CD4-positive, alpha-beta T cell treated with Interleukin-15 for 1 hour (primary cell): ENCODE data around the gene TEKTIP1.
"Not testable (repeated sequence)": the region's sequence is repeated elsewhere in the genome, so short reads cannot be mapped to it uniquely, and the experiment has no call there.

Experiments
- DNase-seq: peaks from one replicate; pipeline ENCODE4 v3.0.0-alpha.2; 2020

TEKTIP1 gene

GRCh38 chr19:3563709-3564524 is 24.9 kb downstream of the TEKTIP1 start:
- no peak for DNase-seq

- no peak for DNase-seq
Observed at GRCh38 chr19:3565139-3565538, 26.2 kb downstream of the TEKTIP1 start.

GRCh38 chr19:3570042-3570441 is 31.1 kb downstream of the TEKTIP1 start:
- not testable (repeated sequence) for DNase-seq

GRCh38 chr19:3570606-3571011 is 31.6 kb downstream of the TEKTIP1 start:
- DNase-seq: no peak

- peak; percentile 100 for DNase-seq
Observed at GRCh38 chr19:3572132-3572854, 33.3 kb downstream of the TEKTIP1 start.

GRCh38 chr19:3572855-3573161 is 33.8 kb downstream of the TEKTIP1 start, which contains the start of gene HMG20B:
Gene HMG20B, plus strand, starts transcription at chr19:3572944. Its CDS starts 366 bp downstream, at chr19:3573310.
- DNase-seq: no peak

GRCh38 chr19:3573162-3573857 is 34.3 kb downstream of the TEKTIP1 start:
- no peak for DNase-seq

- DNase-seq: peak; percentile 93
Observed at GRCh38 chr19:3573858-3574637, 35.1 kb downstream of the TEKTIP1 start.

GRCh38 chr19:3575260-3575741 is 36.3 kb downstream of the TEKTIP1 start:
- no peak for DNase-seq

GRCh38 chr19:3575949-3576673 is 37.1 kb downstream of the TEKTIP1 start:
- no peak for DNase-seq

GRCh38 chr19:3576696-3577443 is 37.9 kb downstream of the TEKTIP1 start:
- no peak for DNase-seq

- DNase-seq: no peak
Observed at GRCh38 chr19:3577723-3578344, 38.9 kb downstream of the TEKTIP1 start.

- no peak for DNase-seq
Observed at GRCh38 chr19:3578390-3578789, 39.4 kb downstream of the TEKTIP1 start.

- no peak for DNase-seq
Observed at GRCh38 chr19:3580156-3580934, 41.4 kb downstream of the TEKTIP1 start.

- not testable (repeated sequence) for DNase-seq
Observed at GRCh38 chr19:3581792-3582191, 42.8 kb downstream of the TEKTIP1 start.

GRCh38 chr19:3584036-3584802 is 45.2 kb downstream of the TEKTIP1 start:
- not testable (repeated sequence) for DNase-seq

- no peak for DNase-seq
Observed at GRCh38 chr19:3585301-3586126, 46.5 kb downstream of the TEKTIP1 start, which contains the start of gene GIPC3. Gene GIPC3, plus strand, starts transcription at chr19:3585478. Its CDS starts 120 bp downstream, at chr19:3585598.

GRCh38 chr19:3586127-3586626 is 47.2 kb downstream of the TEKTIP1 start:
- peak; percentile 33 for DNase-seq
